T follicular helper cell (primary cell): ENCODE measurements around the gene CUX1.
"Not testable (repeated sequence)": the region's sequence is repeated elsewhere in the genome, so short reads cannot be mapped to it uniquely, and the experiment has no call there.

Experiments
- DNase-seq: peaks from one replicate; pipeline ENCODE4 v3.0.0-alpha.2; 2020; ENCODE audit warnings: low read depth

CUX1 gene

GRCh38 chr7:101869901-101870290 lies 52.5 kb downstream of the CUX1 start:
- no peak for DNase-seq

- no peak for DNase-seq
Observed at GRCh38 chr7:101870361-101871062, 53.1 kb downstream of the CUX1 start.

DNA sequence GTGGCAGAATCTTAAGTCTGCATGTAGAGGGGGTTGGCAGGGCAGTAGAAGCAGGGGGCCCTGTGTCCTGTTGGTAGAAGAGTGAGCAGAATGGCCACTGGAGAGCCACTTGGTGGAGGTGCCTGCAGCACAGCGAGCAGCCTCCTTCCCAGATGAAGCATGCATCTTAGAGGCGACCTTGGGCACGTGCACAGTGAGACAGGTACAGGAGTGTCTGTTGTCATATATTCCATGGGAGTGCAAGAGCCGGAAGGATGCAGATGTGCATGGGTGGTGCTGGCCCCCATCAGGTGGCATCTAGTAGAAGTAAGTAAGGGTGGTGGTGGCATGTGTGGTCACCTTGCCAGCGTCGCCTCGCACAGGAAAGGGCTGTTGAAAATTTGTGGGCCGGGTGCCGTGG lies 53.9 kb downstream of the CUX1 start:
- DNase-seq = no peak

DNA sequence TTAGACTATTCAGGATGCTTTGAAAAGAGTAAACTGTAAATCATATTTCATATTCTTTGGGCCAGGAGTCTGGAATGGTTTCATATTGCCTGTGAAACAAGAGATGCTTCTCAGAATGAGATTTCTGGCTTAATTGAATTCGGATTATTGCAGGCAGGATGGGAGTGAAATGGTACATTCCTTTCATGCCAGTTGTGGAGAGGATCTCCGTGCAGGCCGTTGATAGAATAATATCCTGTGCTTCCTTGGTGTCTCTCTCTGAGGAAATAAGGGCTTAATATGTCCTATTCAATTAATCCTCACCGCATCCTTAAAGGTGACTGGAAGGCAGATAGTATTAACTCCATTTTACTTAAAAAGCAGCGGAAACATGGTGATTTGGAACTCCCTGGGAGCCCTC lies 56.6 kb downstream of the CUX1 start:
- DNase-seq = no peak

- DNase-seq = no peak
Observed at GRCh38 chr7:101875283-101875846, 57.9 kb downstream of the CUX1 start.

DNA sequence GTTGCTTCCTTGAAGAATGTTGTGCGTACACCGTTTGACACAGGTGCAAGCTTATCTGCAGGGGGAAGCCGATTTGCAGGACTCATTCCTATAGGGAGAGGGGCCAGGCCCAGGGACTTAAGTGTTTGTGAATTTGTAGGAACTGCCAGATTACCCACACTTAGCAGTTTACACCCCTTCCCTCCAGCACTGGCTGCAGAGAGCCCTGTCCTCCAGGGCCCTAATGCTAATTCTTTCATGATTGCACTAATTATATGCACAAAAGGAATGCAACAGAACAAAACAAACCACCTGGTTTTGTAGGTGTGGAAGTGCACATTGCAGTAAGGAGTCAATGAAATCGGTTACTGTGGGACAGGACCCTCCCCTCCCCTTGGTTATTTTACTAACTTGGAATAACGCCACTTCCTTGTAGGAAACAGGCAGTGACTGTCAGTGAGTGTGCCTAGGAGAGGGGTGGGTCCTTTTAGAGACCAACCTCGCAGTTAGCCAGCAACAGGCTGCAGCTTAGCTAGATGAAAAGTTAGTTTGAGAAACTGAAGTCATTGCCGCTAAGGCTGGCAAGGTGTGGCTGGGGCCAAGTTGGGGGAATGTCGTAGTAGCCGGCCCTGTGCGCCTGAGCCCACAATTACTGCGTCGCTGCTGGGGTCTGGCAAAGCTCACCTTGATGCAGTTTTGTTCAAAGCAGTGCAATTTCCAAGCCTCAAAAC lies 60.6 kb downstream of the CUX1 start:
- no peak for DNase-seq

DNA sequence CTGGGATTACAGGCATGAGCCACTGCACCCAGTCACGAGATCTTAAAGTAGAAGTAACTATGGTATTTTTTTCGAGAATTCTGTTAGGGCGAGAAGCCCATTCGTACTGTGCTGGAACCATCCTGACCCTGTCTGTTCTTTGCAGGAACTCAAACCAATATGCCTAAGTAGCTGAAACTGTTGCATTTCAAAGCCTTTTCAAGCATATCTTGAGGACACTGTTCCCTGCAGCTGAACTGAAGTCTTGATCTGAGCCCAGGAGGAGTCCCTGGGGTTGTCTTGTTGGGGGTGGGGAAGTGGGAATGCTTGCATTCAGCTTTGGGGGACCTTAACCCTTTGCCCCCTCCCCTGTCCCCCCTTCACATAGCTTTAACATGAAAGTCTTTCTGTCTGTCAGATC lies 61.5 kb downstream of the CUX1 start:
- DNase-seq = no peak

DNA sequence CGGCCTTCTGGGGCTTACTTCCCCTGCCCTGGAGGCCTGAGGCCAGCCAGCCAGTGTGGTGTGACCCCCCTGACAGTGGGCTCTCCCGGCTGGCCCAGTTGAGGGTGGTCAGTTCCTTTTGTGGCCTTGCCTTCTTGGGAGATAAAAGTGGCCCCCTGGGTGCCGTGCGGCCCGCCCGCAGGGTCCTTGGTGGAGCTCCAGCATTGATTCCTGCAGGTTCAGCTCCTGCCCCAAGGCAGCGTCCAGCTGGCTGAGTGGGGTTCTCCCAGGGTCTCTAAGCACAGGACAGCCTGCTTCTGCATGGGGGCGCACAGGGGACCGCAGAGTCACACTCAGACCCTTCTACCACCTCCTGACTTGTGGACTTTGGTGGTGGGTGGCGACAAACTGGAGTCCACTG lies 62.1 kb downstream of the CUX1 start:
- DNase-seq = no peak

GRCh38 chr7:101880282-101881054 lies 63.0 kb downstream of the CUX1 start:
- no peak for DNase-seq

- DNase-seq = no peak
Observed at GRCh38 chr7:101882005-101882421, 64.6 kb downstream of the CUX1 start.

GRCh38 chr7:101882595-101883564 lies 65.5 kb downstream of the CUX1 start:
- no peak for DNase-seq

DNA sequence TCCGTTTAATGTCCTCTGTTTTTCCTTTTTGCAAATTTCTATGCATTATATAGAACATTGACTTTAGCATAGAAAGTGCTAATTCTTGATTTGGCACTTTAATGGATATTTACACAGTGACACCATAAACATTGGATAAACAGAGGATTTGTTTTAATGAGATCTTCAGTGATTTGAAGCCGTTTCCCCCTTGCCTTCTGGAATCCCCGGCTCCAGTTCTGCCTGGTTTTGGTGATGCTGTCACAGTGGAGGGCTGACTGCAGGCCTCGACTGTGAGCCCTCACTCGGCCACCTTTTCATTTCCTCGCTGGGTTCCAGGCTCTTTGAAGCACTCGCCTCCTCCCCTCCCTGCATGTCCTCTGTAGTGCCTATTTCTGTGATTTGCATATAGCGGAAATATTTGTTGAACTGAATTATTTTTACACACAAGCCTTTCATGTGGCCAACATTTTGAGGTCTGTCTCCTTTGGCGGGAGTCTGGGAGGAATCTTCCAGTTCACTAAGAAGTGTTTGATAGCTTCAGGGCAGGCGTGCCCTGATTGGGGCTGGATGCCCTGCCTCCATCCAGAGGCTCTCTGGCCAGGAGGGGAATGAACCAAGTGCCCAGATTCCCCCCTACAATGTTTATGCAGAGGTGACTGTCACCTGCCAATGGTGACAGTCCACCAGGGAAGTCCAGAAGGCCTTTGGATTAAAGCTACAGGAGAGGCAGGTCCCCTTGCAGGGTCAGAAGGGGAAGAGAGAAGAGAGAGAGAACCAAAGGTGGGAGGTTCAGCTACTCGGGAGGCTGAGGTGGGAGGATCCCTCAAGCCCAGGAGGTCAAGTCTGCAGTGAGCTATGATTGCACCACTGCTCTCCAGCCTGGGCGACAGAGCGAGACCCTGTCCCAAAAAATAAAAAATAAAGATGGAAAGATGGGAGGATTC lies 67.5 kb downstream of the CUX1 start:
- no peak for DNase-seq

- no peak for DNase-seq
Observed at GRCh38 chr7:101885597-101885955, 68.2 kb downstream of the CUX1 start.

DNA sequence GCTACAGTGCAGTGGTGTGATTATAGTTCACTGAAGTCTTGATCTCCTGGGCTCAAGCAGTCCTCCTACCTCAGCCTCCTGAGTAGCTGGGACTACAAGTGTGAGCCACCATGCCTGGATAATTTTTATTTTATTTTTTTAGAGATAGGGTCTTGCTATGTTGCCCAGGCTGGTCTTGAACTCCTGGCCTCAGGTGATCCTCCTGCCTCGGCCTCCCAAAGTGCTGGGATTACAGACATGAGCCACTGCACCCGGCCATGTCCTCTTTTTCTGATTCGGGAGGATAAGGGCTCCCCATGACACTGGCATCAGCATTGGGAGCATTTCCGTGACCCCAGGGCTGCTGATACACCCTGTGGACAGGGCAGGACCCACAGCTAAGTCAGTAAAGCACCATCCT lies 69.9 kb downstream of the CUX1 start:
- not testable (repeated sequence) for DNase-seq

DNA sequence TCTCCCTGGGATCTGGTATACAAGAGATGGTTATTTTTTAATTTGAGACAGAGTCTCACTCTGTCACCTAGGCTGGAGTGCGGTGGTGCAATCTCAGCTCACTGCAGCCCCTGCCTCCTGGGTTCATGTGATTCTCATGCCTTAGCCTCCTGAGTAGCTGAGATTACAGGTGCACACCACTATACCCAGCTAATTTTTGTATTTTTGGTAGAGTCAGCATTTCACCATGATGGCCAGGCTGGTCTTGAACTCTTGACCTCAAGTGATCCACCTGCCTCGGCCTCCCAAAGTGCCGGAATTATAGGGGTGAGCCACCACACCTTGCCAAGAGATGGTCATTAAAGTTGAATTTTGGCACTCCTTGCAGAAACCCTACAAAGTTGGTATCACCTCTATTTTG lies 71.1 kb downstream of the CUX1 start:
- DNase-seq = not testable (repeated sequence)

GRCh38 chr7:101890749-101891523 lies 73.5 kb downstream of the CUX1 start:
- no peak for DNase-seq

DNA sequence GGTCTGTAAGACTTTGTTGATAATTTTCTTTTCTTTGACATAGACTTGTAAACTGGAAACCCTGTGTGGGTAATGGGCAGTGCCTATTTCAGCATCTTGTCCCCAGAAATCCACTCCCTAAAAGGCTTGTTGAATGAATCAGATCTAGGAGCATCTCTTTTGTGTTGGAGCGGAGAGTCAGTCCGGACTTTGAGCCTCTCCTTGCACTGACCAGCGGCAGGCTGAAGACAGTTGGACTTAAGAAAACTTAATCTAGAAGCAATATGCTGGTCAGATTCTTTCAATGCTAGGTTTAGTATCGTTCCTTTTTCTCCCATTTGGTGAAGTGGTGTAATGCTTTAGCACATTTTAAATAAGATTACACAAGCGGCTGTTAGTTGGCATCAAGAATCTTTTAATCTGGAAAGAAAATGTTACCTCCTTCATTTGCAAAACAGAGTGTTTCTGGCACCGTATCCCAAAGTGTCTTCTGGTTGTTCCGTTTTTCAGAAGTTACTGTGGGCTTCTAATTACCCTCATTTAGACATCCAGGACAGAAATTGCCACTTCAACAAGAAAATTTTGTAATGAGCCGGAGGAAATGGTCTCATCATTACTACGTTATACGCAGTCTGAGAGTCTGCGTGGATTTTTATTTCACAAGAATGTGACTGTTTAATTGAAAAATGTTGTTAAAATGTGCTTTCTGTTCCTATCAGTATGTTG lies 74.7 kb downstream of the CUX1 start:
- DNase-seq = no peak

- DNase-seq = no peak
Observed at GRCh38 chr7:101893341-101894082, 76.1 kb downstream of the CUX1 start.
